NCI-H146 (cell line): Measurements from ENCODE around the gene PLXND1.

Experiments used
- DNase-seq: peaks from one replicate; lab custom pipeline; 2025; lab: John Stamatoyannopoulos, UW

PLXND1 gene

DNA sequence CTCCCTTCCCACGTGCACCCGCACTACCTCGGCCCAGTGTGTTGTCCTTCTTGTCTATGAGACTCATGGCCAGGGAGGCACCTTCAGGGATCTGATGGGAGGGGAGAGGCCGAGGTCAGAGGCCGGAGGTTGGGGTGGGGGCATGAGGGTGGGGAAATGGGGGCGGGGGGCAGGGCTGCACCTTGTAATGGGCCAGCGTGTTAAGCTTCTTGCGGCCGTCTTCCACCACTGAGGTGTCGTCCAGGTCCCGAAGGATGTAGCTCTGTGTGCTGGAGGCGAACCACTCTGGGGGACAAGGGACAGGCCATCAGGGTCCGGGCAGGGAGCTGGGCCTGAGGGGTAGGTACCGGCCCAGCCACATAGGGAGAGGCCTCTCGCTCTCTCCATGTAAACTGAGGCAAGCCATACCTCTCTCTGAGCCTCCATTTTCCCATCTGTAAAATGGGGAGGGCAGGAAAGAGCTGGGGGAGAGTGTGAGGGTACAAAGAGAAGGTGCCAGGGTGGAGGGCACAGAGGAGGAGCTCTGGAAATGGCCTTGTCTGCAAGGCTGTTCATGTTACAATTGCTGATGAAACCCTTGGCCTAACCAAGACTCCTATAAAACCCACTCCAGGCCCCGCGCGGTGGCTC, 44.7 kb downstream of the PLXND1 start:
- no peak for DNase-seq

DNA sequence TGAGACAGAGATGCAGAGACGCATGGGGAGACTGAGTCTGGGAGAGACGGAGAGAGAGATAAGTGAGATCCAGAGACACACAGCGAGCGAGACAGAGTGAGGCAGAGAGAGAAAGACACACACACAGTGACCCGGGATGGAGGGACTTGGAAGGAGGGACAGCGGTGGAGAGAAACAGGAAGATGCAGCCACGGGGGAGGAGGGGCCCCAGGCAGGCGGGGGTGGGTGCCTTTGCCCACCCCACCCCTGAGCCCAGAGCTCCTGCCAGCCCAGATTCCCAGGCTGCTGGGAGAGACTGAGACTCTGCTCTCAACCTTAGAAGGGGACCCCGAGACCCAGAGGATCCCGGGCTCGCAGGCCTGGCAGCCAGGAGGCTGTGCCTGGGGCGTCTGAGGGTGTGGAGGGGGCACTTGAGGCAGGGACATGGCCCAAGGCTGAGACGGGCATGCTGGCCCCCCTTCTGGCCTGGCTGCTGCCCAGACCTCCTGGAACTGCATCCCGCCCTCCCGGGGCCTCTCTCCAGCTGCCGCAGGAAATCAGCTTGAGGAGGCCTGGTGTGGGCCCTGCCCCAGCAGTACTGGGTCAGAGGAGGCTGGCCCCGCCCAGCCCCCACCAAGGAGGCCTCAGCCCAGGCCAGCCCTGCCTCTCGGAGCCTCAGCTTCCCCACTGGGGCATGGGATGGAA, 45.4 kb downstream of the PLXND1 start:
- no peak for DNase-seq

- DNase-seq = no peak
These were observed 46.1 kb downstream of the PLXND1 start for GRCh38 chr3:129560269-129560787.

- no peak for DNase-seq
These were observed 46.9 kb downstream of the PLXND1 start for GRCh38 chr3:129559565-129560079.

- DNase-seq = no peak
These were observed 47.5 kb downstream of the PLXND1 start for GRCh38 chr3:129558772-129559564.

DNA sequence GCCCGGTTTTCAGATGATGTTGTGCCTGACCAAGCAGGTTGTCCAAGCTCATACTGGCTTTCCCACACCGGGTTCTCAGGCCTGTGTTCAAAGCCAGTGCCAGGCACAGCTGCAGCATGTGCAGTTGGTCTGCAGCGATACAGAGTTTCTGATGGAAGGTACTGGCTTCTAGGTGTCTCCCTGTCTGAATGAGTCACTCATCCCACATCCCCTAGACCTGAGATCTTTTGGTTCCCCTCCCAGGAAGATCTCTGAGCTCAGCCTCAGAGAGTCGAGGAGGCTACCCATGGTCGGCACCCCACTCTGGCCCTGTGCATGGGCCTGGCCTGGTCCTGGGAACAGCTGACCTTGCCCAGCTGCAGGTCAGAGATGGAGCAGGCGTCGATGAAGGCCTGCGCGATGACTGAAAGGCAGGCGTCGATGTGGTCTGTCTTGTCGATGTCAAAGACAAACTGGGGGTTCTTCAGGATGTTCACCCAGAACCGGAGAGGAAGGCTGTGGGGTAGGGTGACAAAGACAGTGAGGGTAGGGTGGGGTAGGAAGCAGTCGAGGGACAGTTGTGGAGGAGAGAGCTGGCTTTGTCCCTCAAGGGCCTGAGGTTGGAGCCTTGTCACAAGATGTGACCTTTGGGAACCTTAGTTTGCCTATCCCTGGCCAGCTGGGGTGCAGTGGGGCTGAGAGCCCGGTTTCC, 48.2 kb downstream of the PLXND1 start:
- DNase-seq = no peak

- DNase-seq = no peak
These were observed 49.0 kb downstream of the PLXND1 start for GRCh38 chr3:129557548-129557894.

DNA sequence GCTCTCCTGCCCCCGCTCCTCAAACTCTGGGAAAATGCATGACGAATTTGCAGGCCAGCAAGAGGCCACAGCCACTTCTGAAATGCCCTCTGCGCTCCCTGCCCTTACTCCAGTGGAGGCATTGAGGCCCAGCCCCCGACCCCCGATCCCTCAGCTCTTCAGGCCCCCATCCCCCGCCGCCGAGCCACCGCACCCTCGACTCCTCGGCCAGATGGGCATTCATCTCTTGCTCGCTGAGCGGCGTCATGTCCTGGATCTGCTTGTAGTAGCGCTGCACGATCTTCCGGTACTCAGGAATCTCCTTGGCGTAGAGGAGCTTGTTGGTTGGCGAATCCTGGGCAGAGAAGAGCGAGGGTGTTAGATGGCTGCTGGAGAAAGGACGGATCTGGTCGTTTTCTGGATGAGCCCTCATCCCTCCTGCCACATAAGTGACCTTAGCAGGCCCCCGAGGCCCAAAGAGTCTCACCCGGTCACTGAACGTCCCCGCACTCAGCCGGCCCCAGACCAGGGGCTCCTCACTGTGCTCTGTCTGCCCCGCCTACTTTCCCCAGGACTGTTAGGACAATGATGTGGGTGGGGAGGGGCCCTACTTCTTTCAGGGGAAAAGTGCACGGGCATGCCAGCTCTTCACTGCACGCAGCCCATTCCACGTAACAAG, 49.5 kb downstream of the PLXND1 start:
- DNase-seq = no peak

GRCh38 chr3:129556358-129556695, 50.1 kb downstream of the PLXND1 start:
- no peak for DNase-seq

DNA sequence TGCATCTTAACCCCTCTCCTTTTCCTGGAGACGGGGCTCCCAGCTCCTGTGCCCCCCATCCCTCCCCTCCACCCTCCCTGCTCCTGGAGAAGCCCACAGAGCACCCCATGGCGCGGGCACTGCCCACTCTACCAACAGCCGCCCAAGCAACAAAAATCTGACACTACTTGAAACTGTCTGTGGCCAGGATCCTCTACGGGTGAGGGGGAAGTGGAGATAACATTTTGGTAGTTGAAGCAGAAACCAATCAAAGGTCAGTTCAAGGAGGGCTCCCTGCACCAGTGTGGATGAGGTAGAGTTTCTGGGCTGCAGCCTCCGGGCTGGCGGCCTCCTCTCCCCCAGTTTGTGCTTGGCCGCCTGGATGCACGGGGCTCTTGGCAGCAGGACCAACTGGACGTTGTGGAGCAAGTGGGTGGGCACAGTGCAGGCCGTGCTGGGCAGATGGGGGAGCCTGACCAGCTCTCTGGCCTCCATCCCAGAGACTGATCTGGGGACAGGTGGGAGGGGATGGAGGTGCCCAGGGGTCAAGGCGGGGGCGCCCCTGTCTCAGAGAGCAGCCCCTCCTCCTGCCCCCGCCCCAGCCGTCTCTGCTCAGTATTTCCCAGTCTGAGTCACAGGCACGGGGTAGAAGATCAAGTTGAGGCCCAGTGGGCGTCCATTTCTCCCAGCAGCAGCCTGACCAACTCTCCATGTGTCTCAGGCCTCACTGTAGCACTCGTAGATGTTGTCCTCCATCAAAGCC, 50.7 kb downstream of the PLXND1 start:
- DNase-seq = no peak

GRCh38 chr3:129555153-129555550, 51.3 kb downstream of the PLXND1 start:
- no peak for DNase-seq

DNA sequence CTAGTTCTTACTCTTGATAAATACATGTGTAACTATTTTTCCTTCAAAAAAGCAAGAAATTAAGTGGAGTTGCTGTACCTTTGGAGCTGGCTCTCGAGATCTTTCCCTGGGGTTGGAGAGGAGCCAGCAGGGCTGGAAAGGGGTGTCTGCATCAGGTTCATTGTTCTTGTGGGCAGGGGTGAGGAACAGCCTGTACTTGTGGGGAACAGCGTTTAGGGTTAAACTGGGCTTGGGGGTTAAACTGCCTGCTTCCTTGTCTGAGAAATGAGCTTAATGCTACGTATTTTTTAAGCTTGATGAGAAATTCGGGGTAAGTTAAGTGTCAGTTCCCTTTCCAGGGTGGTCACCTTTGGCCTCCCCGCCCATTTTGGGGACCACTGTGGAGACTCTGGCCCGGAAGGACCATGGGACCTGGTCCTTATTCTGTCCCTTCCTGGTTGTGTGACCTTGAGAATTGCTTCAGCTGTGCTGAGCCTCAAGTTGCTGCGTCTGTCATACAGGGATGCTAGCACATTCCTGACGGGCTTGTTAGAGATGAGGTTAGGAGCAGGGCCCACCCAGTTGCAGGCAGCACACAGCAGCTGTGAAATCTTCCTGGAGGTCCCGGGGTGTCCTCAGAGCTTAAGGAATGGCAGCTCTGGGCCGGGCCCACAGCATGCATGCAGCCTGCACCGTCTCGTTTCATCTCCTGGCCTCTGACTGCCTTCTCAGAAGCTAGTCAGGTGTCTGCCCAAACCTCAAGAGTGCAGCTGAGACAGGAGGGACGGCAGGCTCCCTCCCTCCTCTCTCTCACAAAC, 51.9 kb downstream of the PLXND1 start:
- DNase-seq = no peak

DNA sequence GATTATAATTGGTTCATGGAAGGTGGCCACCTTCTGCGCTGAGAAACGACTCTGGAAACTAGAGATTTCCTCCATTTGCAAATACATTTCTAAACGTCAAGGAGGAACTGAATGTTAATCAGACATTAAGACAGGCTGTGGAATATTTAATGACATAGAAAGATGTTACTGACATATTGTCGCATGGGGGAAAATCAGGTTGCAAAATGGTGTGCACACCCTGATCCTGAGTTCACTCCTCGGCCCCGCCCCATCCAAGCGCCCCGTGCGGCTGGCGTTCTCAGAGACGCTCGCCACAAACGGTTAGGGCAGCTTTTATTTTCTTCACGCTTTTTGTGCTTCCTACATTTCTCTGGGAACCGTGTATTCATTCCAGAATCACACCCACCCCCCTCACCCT, 52.8 kb downstream of the PLXND1 start:
- DNase-seq = no peak

DNA sequence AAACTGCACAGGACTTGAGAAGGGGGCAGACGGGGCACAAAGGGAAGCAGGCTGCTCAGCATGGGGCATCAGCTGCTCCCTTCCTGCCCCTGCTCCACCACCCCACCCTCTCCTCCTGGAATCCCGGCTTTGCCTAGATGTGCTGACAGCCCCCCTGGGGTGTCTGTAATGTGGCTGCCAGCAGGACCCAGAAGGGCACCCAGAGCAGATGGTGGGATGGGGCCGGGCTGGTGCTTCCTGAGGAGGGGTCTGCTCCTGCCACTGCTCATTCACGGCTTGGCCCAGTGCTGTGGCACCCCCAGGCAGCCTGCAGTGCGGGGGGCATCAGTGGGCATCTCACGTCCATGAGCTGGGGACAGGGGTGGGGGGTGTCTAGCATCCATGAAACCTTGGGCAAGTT, 53.3 kb downstream of the PLXND1 start:
- DNase-seq = peak; percentile 82

DNA sequence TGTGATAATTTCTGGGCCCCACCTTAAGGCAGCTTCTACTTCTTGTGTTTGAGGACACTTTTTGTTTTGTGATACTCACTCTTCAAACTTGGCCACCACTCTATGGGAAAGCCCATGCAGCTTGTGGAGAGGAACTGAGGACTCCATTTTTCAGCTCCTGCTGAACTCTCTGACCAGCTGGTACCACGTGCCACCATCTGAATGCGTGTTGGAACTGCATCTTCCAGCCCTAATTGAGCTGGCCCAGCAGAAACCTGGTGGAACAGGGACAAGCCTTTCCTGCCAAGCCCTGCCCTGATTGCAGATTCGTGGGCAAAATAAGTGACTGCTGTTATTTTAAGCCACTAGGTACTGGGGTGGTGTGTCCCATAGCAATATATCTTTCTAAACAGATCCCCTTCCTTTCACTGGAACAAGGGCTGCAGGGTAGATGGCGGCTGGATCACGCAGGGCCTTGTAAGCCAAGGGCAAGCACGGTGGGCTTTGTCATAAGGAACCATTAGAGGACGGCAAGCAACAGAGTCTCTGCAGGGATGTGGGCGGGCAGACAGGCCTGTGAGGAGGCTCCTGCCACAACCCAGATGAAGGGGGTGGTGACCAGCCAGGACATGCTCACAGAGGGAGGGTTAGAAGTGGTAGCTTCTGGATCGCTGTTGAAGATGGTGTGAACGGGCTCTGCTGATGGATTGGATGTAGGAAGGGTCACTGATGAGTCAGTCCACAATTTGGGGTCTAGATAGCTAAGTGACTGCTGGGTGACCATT, 54.0 kb downstream of the PLXND1 start:
- DNase-seq = no peak

- DNase-seq = no peak
These were observed 56.7 kb downstream of the PLXND1 start for GRCh38 chr3:129549805-129550204.

DNA sequence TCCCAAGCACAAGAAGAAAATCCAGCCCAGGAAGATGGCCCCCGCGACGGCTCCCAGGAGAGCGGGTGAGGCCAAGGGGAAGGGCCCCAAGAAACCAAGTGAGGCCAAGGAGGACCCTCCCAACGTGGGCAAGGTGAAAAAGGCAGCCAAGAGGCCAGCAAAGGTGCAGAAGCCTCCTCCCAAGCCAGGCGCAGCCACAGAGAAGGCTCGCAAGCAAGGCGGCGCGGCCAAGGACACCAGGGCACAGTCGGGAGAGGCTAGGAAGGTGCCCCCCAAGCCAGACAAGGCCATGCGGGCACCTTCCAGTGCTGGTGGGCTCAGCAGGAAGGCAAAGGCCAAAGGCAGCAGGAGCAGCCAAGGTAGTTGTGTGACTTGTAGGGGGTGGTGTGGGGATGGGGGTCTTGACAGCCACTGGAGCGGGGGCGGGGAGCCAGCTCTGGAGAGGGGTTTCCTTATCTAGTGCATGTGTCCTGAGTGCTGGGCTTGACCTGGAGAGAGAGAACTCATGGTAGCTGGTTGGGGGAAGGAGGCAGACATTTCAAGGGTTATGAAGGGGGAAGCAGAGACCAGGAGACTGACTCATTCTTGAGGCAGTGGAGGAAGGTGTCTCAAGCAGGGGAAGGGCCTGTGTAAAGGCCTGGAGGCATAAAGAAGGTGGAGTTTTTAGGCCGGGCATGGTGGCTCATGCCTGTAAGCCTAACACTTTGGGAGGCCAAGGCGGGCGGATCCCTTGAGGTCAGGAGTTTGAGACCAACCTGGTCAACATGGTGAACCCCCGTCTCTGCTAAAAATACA, 57.3 kb downstream of the PLXND1 start:
- no peak for DNase-seq

- no peak for DNase-seq
These were observed 58.1 kb downstream of the PLXND1 start for GRCh38 chr3:129548104-129548965.
